K562 (cell line): ENCODE data around the gene KLHL29. TPM values are rescaled to one million over a fixed set of nuclear protein-coding genes. Genes with fewer than 3 reads are reported as not detected.

Source experiments
- ATAC-seq: fragments of 200-7000 bp; cut with Tn5 transposase; 3 replicates; pipeline ENCODE4 v1.9.1; 2020; ENCODE audit warnings: moderate library complexity
- BruUV-seq: library from RNA; stranded (reverse); fragments of 400-500 nt; replicated peaks from 2 replicates; lab custom pipeline; 2021; lab: Mats Ljungman, UMichigan
- CTCF ChIA-PET: fragments of 300-600 bp; formaldehyde crosslinking; extraction: SDS; loops from one replicate; lab custom pipeline; 2021; ENCODE audit warnings: low intra/inter-chr PET ratio; lab: Yijun Ruan, JAX
- POLR2A ChIA-PET: fragments of 300-600, 350-650 bp; sonication (Branson Sonifier 250); formaldehyde crosslinking; extraction: SDS; loops from one replicate; lab custom pipeline; 2021; ENCODE audit warnings: antibody characterized with exemption, inconsistent platforms; lab: Yijun Ruan, JAX
- DNase-seq, 4 experiments: peaks; one replicate each; pipeline versions ENCODE4 v3.0.0 to v3.0.0-alpha.2; 2011 to 2018; ENCODE audit warnings: low spot score in 3 of 4, mixed read lengths in 3 of 4; ENCODE audit errors: extremely low read depth in 1 of 4
- FAIRE-seq: peaks from 2 replicates; lab custom pipeline; 2011; peaks lifted over from hg19 to GRCh38; lab: Jason Lieb, UNC
- H2AFZ ChIP-seq: 2 replicates; pipeline ENCODE4 v1.6.0; 2011; ENCODE audit warnings: low read depth, low read length, control low read depth, inconsistent platforms
- H3K27ac ChIP-seq: fragments of 200-600 bp; 3 replicates; pipeline ENCODE4 v1.8.0; 2011; ENCODE audit warnings: low read depth, mild to moderate bottlenecking, control low read depth, inconsistent platforms, low read length, moderate library complexity, mixed read lengths; ENCODE audit errors: extremely low read depth
- H3K27me3 ChIP-seq, 2 experiments: fragments of 300-600 bp in 1 of 2; 2 replicates in 1 of 2; 3 replicates in 1 of 2; pipeline versions ENCODE4 v1.6.0 to v1.8.0; 2011; ENCODE audit warnings: inconsistent platforms in 2 of 2, low read length in 2 of 2, mild to moderate bottlenecking in 1 of 2, mixed read lengths in 1 of 2, moderate library complexity in 1 of 2; ENCODE audit not compliant: control insufficient read depth in 2 of 2, insufficient read depth in 2 of 2
- H3K36me3 ChIP-seq: fragments of 300-600 bp; 3 replicates; pipeline ENCODE4 v1.8.0; 2011; ENCODE audit warnings: mild to moderate bottlenecking, low read length, inconsistent platforms; ENCODE audit not compliant: control insufficient read depth, insufficient read depth
- H3K4me1 ChIP-seq, 2 experiments: fragments of 200-600 bp in 1 of 2; replicated peaks in 1 of 2; 2 replicates in 1 of 2; 3 replicates in 1 of 2; pipeline versions ENCODE4 v1.5.1 to v1.8.0; 2011; ENCODE audit warnings: inconsistent platforms in 2 of 2, low read length in 2 of 2, mild to moderate bottlenecking in 1 of 2, mixed read lengths in 1 of 2, moderate library complexity in 1 of 2; ENCODE audit not compliant: control insufficient read depth in 2 of 2, insufficient read depth in 2 of 2
- H3K4me2 ChIP-seq: 2 replicates; pipeline ENCODE4 v1.6.1; 2011; ENCODE audit warnings: low read length, control low read depth, inconsistent platforms, mixed read lengths; ENCODE audit not compliant: insufficient read depth
- H3K4me3 ChIP-seq: fragments of 200-600 bp; sonication (generic), shearing (Covaris generic); 2 replicates; pipeline ENCODE4 v1.5.1; 2016; ENCODE audit warnings: control low read depth, inconsistent platforms
- H3K79me2 ChIP-seq: fragments of 200-600 bp; 3 replicates; pipeline ENCODE4 v1.8.0; 2011; ENCODE audit warnings: low read length, inconsistent platforms; ENCODE audit not compliant: control insufficient read depth, insufficient read depth
- H3K9ac ChIP-seq, 2 experiments: 2 replicates each; pipeline versions ENCODE4 v1.6.0 to v1.6.1; 2011; ENCODE audit warnings: low read depth in 2 of 2, low read length in 2 of 2, control low read depth in 1 of 2, inconsistent platforms in 1 of 2, mild to moderate bottlenecking in 1 of 2, mixed read lengths in 1 of 2; ENCODE audit not compliant: insufficient read depth in 1 of 2
- H3K9me1 ChIP-seq: one replicate; pipeline ENCODE4 v1.6.0; 2011; ENCODE audit warnings: inconsistent platforms, mild to moderate bottlenecking, low read length, moderate library complexity; ENCODE audit not compliant: control insufficient read depth, insufficient read depth
- H3K9me3 ChIP-seq: replicated peaks from 2 replicates; pipeline ENCODE4 v1.5.1; 2011; ENCODE audit warnings: low read depth, low read length, inconsistent platforms; ENCODE audit not compliant: control insufficient read depth, insufficient read depth
- H4K20me1 ChIP-seq: replicated peaks from 2 replicates; pipeline ENCODE4 v1.6.1; 2011; ENCODE audit warnings: low read length, inconsistent platforms, mixed read lengths; ENCODE audit not compliant: control insufficient read depth, insufficient read depth
- BDP1 ChIP-seq: IDR thresholded peaks from 3 replicates; pipeline ENCODE4 v1.6.1; 2011; ENCODE audit not compliant: insufficient read length, insufficient read depth
- HDAC2 ChIP-seq: fragments of 450-650 bp; IDR thresholded peaks from 2 replicates; pipeline ENCODE4 v1.6.1; 2016; ENCODE audit warnings: mild to moderate bottlenecking
- HNRNPK ChIP-seq: fragments of 200-400 bp; formaldehyde crosslinking; IDR thresholded peaks from one replicate; pipeline ENCODE4 v1.6.1; 2018; ENCODE audit warnings: mild to moderate bottlenecking, low read depth, low read length; ENCODE audit not compliant: poor library complexity, severe bottlenecking
- NBN ChIP-seq: fragments of 450-650 bp; IDR thresholded peaks from 2 replicates; pipeline ENCODE4 v1.6.1; 2016; ENCODE audit warnings: low read depth, mild to moderate bottlenecking
- SMAD1 ChIP-seq: fragments of 150-350 bp; IDR thresholded peaks from 2 replicates; pipeline ENCODE4 v1.6.1; 2014; ENCODE audit warnings: low read length, low read depth; ENCODE audit not compliant: partially characterized antibody
- SNIP1 ChIP-seq: fragments of 450-650 bp; IDR thresholded peaks from 2 replicates; pipeline ENCODE4 v1.7.1; 2017; ENCODE audit warnings: low read depth, mild to moderate bottlenecking
- ZNF398 ChIP-seq: fragments of 250-450 bp; sonication (Bioruptor Pico); IDR thresholded peaks from 2 replicates; pipeline ENCODE4 v1.8.0; 2021; ENCODE audit warnings: moderate library complexity, mild to moderate bottlenecking, inconsistent platforms
- WGBS: fragments of 100-300 bp; shearing (Covaris generic); methylation state at CpG from one replicate; pipeline ENCODE4 v1.1.6; 2016; ENCODE audit warnings: low coverage, mixed read lengths; ENCODE audit not compliant: insufficient coverage; ENCODE audit errors: missing lambda C conversion rate; 5-methylcytosine and 5-hydroxymethylcytosine counted together
- in situ Hi-C: fragments of 300-500 bp; cut with MboI; formaldehyde crosslinking; loops from 4 replicates; pipeline ENCODE4 v1.15.0; 2018; ENCODE audit warnings: inconsistent platforms, mixed read lengths
- intact Hi-C: fragments of 100-400 bp; cut with micrococcal nuclease; formaldehyde crosslinking; loops from 2 replicates; pipeline ENCODE4 v1.14.2; 2022
- polyA plus RNA-seq, 8 experiments: library from polyadenylated mRNA; depleted of rRNA in 4 of 8; stranded (reverse) in 5 of 8; unstranded in 3 of 8; fragments of >200 nt; fragmentation: Nextera tagmentation in 2 of 8; fragmentation: Illumina TruSeq in 1 of 8; extraction: Ambion mirVana in 2 of 8; extraction: Trizol in 1 of 8; gene quantifications; 2 replicates each; pipeline versions ENCODE4 v1.2.1 to v1.2.3, GENCODE V29; 2011 to 2014; ENCODE audit warnings: inconsistent platforms in 1 of 8, missing spikeins in 1 of 8
- total RNA-seq, 7 experiments: library from RNA; depleted of rRNA in 6 of 7; stranded (reverse); fragments of >200 nt in 6 of 7; fragmentation: Illumina TruSeq in 2 of 7; extraction: Trizol in 2 of 7; gene quantifications; 2 replicates each; pipeline versions ENCODE4 v1.2.1 to v1.2.3, GENCODE V29; 2011 to 2021; ENCODE audit warnings: low replicate concordance in 1 of 7

The KLHL29 gene
- total and polyA plus RNA-seq, 9 of the 15 experiments (the other 6 are each of a cell fraction or from before 2014, with no cell fraction given), result 0.03 to 0.31 (median 0.08) TPM; not detected in 1

- H3K36me3 ChIP-seq, result no peaks in the 10 kb centered on the region
- intact Hi-C loops, result no loop called here
- H3K9ac ChIP-seq, result no peak overlapping the region
- BruUV-seq, result no TSS peak
- no peak overlapping the region for H2AFZ ChIP-seq
- no peaks in the 10 kb centered on the region for H3K9me1 ChIP-seq
- ATAC-seq (no peak), DNase-seq (no peak)
- H3K27me3 ChIP-seq, result no peaks in the 10 kb centered on the region
- no peak overlapping the region for H3K4me3 ChIP-seq
- ChIA-PET POLR2A (interaction anchor here (0.7 kb wide), 1 partner anchor 15 kb away, joined by 3 read pairs; no protein-coding TSS in a partner anchor), CTCF (no interaction called here)
- no peak overlapping the region for H3K4me2 ChIP-seq
- WGBS, result 45% methylated on average over 4 of the region's 4 CpGs
- no peaks in the 10 kb centered on the region for H3K4me1 ChIP-seq
- in situ Hi-C loops, result no loop called here
- TF ChIP-seq BDP1, result no peak
- no peak for TF ChIP-seq HDAC2
- TF ChIP-seq HNRNPK, result no peak
- no peak for TF ChIP-seq NBN
- no peak for TF ChIP-seq SMAD1
- no peak for TF ChIP-seq ZNF398
- TF ChIP-seq SNIP1, result no peak
- TF ChIP-seq, all 486 proteins: peak for 0
- Histone ChIP-seq H4K20me1 (no peaks in the 10 kb centered on the region), H3K27ac (no peak overlapping the region), H3K9me3 (peaks cover 2% of the 10 kb centered on the region; the same call in 1 of the 2 replicates), H3K79me2 (no peaks in the 10 kb centered on the region)
- FAIRE-seq, result no peak
Measured at GRCh38 chr2:23720705-23721453, 335.9 kb downstream of the KLHL29 start.
